Activated naive CD4-positive, alpha-beta T cell treated with anti-CD3 and anti-CD28 coated beads, Interleukin-2, amount 50 U/mL, for 16 hours (primary cell): ENCODE data around the gene RASGRF2.
"Not testable (repeated sequence)": the region's sequence is repeated elsewhere in the genome, so short reads cannot be mapped to it uniquely, and the experiment has no call there.

ENCODE experiments used
- DNase-seq: peaks from one replicate; pipeline ENCODE4 v3.0.0-alpha.2; 2020

Gene RASGRF2

DNA sequence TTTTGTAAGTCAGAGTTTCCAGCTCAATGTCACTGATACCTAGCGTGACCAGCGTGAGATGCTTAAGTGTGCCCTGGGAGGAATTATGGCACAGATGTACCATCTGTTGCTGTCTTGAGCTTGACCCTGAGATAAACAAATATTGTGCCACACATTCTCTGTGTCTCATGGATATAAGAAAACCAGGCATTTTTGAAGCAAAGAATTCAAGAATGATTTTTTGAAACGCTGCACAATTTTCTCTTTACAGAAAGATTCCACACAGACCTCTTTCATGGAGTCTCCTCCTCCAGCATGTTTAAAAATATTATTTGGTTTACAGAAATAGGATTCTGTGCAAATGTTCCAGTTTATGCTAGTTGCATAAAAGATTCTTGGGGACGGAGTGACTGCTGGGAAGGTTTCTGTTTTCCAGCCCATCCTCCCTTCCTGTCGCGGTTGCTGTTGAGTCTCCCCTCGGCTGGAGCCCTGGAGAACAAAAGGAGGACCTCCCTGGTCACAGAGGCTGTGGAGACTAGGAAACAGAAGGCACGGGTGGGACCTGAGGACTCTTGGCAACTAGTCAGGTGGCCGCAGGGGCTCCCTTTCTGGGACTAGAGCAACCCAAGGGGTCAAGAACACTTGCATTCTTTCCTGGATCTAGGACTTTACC, 120.8 kb downstream of the RASGRF2 start:
- no peak for DNase-seq

DNA sequence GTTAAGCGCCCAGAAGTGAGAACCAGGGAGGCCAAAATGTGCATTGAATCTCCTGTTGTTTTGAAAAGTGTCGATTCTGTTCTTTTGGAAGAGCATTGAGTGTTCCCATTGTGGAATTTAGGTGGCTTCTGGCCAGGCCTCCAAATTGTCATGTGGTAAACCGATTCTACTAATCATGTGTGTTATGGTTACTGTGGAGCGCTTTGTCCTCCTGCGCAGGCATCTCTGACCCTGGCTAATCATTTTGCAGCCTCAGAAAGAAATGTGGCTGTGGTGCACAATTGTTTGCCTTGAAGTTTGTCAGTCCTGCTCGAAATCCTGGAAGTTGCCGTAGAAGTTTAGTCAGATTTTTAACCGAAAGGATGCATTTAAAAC, 121.3 kb downstream of the RASGRF2 start:
- no peak for DNase-seq

DNA sequence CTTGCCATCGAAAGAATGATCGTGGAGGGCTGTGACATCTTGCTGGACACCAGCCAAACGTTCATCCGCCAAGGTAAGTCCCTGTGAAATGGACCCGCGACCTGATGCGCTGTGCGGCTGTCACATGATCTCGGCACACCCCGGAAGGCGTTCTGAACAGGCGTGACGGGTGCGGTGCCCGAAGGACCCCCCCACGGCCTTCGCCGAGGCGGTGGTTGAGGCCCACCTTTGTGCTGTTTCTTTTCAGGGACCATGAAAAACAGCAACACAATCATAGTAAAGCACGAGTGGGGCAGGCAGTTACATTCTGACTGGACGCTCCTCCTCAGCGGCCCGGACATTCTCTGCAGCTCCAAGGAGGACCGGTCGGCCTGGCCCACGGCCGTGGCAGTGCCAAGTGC, 126.7 kb downstream of the RASGRF2 start:
- DNase-seq: no peak

DNA sequence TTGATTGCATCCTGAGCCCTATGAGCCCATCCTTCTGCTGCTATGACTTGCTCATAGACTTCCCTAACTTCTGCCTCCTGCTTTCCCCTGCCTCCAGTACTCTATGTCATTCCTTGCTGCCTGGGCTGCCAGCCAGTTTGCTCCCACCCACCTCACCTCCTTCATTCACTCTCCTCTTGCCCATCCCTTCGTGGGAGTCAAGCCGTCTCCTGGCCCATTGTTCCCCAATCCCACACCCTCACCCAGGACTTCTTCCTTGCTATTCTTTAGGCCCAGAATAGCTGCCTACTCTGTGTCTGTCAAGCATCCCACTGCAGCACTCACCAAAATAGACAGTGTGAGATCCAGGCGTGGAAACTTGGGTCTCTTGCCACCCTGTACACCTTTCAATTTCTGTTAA, 131.0 kb downstream of the RASGRF2 start:
- DNase-seq: no peak

DNA sequence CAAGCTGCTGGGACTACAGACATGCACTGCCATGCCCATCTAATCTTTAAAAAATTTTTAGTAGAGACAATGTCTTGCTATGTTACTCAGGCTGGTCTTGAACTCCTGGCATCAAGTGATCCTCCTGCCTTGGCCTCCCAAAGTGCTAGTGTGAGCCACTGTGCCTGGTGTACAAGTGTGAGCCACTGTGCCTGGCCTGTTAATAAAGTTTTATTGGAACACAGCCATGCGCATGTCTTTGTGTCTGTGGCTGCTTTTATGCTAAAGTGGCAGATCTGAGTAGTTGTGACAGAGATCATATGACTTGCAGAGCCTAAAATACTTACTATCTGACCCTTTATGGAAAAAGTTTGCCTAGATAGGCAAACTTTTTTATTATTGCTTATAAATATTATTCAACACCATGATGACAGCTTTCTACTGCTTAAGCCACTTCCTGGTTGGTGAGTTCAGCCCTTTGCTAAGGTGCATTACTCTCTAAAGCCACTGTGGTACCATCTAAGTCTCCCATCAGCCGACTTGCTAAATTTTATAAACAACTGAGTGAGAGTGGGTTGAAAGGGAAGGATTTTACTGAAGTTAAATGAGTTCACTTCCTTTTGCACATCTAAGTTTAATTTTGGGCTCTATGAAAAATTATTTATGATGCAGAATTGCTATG, 133.5 kb downstream of the RASGRF2 start:
- DNase-seq: no peak

DNA sequence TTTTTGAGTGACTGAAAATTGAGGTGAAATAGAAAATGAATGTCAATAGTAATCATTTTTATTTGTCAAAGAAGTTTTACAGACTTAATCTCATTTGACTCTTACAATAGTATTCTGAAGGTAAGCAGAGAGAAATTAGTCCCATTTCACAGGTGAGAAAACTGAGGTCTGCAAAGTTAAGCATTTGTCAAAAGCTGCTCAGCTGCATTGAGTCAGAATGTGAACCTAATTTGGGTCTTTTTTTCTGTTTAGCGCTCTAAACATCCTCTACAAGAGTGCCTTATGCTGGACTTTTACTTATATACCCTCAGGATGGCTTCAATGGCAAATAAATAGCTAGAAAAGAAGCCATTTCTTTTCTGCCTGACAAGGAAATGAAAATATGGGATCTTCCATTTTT, 135.7 kb downstream of the RASGRF2 start:
- no peak for DNase-seq

DNA sequence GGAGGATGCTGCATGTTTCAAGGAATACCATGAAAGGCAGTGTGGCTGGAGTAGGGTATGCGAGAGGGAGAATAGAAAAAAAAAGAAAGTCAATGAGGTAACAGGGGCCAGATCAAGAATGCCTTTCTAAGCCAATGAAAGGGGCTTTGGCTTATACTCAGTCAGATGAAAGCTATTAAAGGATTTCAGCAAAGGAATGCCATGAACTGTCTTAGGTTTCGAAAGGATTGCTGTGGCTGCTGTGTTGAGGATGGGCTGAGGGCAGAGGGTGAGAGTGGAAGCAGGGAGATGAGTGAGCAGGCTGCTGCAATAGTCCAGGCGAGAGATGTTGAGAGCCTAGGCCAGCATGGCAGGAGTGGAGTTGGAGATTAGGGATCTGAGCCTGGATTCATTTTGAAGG, 137.6 kb downstream of the RASGRF2 start:
- DNase-seq: no peak

DNA sequence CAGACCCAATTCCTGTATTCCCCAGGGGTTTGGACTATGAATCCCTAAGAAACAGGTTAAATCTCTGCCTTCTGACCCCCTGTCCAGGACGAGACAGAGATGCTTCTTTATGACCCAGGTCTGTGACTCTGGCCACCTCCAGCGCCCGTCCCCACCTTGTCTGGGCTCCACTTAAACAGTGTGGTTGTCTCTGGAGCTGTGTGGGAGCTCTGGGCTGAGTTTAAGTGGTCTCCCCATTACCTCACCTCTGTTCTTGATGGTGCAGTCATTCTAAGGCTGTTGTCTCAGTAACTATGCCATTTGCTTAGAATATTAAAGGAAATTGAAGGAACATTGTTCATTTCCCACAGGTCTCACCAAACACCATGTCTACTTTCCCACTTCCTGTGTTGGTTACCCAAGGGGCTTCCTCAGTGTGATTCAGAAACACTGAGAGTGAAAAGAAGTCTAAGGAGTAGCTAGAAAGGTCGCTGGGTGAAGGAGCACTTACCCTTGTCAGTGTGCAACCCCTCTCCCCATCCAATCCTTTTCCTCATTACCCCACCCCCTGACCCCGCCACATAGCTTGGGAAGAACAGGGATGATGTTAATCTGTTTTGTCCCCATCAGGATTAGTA, 145.2 kb downstream of the RASGRF2 start:
- no peak for DNase-seq

DNA sequence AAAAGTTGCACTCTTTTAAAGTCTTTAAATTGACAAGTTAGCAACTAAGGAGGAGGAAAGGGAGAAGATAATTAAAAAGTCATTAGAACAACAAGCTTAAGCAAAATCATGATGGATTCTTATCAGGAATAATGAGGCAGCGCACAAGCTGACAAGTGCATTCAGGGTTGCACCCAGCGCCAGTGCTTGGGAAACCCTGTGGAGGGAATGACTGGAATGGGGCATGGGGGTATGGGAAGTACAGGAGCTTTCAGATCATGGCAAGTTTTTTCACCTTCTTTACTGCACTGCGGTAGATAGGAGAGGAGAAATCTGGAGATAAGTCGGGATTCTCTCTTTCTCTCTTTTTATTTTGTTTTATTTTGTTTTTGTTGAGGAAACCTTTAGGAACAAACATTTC, 155.1 kb downstream of the RASGRF2 start:
- no peak for DNase-seq

DNA sequence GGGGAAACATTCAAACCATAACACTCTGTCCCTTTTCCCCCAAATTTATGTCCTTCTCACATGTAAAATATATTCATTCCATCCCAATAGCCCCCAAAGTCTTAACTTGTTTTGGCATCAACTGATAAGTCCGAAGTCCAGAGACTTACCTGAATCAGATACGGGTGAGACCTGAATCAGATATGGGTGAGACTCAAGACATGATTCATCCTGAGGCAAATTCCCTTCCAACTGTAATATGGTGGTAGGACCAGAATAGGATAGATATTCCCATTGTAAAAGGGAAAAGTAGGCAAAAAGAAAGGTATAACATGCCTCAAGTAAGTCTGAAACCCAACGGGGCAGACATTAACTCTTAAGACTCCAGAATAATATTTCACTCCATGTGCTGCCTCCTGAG, 157.4 kb downstream of the RASGRF2 start:
- no peak for DNase-seq

DNA sequence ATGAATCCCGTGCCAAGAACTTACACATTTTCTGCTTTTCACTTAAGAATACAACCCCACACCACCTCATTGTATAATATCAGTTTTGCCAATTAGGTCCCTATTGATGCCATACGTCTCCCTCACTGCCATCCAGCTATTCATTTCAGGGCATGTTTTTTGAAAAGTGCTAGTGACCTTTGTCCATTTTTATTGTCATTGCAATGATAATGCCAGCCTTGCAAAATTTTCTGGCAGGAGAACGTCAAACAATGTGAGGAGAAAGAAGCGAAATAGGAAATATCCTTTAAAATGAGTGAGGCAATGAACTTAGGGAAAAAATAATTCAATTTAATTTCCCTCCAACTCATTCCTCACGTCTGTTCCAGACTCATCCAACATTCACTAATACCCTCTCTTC, 161.1 kb downstream of the RASGRF2 start:
- no peak for DNase-seq

DNA sequence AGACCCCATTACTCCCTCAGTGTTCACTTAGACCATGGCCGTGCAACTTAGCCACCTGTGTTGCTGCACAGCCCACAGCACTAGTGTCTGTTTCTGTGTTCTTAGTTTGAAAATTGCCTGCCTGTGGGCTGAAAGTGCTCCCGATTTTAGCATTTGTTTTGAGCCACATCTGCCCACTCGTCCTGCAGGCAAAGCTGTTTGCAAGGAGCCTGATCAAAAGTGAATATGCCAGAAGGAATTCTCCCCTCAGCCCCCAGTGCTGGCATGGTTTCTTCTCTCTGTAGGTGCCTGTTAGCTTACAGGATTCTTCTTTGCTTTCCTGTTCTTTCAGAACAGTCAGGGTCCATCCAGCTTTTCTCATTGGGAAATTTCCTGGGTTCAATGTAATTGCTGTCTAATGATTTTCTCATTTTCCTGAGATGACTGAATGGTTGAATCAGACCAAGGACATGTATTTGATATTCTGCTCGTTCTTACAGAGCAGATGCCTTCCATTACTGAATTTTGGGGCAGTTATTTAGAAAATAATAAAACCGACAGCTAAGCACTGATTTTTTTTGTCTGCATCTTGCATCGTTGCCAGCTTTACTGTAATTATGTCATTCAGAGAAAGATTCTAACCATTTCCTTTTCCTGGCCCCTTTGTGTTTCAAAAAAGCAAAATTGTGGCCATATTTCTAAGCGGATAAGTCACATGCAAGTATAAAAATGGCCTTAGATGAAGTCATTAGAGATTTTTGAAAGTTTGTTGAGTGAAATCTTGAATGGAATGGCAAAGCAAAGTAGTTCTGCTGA, 161.9 kb downstream of the RASGRF2 start:
- no peak for DNase-seq

DNA sequence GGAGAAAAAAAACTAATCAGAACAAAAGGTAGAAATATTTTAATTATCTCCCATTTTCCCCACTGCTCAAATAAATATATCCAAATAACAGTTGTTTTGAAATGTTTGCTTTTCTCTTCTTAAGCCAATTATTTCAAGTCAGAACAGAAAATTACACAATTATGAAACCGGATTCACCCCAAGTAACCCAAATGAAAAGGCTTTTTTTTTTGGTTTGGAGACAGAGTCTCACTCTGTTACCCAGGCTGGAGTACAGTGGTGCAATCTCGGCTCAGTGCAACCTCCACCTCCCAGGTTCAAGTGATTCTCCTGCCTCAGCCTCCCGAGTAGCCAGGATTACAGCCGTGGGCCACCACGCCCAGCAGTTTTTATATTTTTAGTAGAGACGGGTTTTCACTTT, 164.5 kb downstream of the RASGRF2 start:
- not testable (repeated sequence) for DNase-seq

DNA sequence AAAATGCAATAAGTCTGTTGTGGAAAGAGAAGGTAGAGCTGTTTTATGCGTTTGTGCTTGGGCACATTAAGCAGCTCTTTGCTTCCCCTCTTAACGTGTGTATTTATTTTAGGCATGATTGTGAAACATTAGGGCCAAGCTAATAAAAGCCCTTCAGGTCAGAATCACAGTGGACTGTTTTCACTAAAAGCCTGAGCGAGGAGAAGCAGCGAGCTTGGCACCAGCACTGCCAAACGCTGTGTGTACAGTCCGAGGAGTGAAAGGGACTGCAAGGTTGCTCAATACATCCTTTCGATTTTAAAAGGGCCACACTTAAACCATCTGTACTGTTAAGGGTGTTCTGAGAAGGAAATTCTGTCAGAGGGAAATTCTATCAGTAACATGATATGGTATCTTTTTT, 165.8 kb downstream of the RASGRF2 start:
- no peak for DNase-seq

DNA sequence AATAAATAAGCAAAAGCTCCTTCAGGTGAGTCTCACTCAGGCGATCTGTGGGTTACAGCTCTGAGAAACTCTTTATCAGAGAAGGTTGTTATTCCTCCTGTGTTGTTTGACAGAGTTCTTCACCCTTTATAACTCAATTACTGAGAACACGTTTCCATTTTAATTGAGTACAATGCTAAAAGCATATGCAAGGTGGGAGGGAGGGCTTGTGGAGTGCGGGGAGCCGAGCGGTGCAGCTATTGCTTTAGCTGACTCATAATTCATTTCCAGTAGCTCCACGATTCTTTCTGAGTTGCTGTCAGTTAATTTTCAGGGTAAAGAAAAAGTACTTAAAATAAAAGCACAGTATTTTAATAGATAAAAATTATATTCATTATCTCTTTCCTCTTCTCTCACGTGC, 168.3 kb downstream of the RASGRF2 start:
- DNase-seq: no peak

DNA sequence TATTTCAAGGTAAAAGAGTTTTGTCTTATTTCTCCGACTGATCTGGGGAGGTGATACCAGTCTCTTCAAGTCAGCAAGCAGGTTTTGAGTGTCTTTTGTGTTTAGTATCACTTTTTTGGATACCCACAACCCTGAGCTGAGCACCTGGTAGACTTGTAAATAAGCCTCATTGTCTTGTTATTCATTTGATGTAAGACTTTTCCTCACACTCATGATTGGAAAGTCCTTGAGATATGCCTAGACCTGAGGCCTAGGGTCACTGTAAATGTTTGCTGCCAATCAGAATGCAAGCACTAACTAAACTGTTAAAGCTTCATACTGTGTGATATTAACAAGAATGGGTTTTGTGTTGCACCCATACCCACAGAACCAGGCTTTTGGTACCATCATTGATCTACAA, 172.2 kb downstream of the RASGRF2 start:
- no peak for DNase-seq

DNA sequence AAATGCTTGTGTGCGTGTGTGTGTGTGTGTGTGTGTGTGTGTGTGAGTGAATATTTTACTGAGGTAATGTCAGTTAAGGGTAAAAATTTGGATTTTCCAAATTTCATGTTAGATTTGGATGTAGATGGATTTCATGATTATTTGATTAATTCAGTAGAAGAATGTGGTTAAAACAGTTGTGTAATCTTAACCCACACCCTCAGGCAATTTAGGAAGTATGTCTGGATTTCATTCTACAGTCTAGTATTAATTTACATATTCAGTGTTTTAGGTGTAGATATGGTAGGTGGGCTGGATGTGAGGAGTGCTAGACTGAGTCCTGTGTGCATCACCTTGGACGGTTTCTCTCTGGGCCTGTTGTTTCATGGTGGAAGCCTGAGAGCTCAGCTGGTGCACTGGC, 173.9 kb downstream of the RASGRF2 start:
- no peak for DNase-seq

DNA sequence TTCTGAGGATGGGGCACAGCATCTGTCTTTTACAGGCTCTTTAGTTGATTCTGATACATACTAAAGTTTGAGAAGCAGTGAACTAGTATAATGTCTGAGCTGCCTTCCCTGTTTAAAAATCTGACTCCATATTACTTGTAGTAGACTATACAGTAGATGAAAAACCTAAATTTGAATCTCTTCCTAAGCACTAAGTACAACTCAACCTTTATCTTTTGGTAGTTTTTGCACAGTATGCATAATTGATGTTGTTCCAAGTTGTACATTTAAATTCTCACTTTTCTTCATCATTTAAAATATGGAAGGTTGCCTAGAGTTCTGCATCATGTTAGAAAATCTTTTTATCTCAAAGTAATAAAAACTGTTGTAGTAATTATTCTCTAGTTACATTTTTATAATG, 174.4 kb downstream of the RASGRF2 start:
- DNase-seq: no peak

DNA sequence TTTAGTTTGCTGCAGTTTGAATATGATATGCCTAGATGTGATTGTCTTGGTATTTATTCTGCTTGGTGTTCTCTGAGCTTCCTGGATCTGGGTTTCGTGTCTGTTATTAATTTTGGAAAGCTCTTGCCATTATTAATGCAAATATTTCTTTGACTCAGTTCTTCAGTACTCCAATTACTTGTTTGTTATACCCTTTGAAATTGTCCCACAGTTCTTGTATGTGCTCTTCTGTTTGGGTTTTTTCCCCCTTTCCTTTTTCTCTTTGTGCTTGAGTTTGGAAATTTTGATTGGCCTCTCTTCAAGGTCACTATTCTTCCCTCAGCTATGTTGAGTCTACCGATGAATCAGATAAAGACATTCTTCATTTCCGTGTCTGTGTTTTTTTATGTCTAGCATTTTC, 176.4 kb downstream of the RASGRF2 start:
- no peak for DNase-seq

DNA sequence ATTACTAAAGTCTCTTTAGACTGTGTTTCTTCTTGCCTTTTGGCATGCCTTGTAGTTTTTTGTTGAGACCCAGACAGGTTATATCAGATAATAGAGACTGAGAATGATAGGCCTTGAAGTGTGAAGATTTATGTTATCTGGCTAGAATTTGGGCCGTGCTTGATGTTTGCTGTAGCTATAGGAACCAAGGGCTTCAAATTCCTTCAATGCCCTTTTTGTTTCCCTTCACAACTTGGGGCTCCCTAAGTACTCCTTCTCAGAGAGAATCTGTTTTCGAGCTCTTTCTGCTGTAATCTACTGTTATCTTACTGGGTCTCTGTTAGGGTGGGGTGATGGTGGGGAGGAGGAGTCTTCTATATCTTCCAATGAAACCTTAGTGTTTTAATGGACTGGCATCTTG, 177.7 kb downstream of the RASGRF2 start:
- DNase-seq: no peak

DNA sequence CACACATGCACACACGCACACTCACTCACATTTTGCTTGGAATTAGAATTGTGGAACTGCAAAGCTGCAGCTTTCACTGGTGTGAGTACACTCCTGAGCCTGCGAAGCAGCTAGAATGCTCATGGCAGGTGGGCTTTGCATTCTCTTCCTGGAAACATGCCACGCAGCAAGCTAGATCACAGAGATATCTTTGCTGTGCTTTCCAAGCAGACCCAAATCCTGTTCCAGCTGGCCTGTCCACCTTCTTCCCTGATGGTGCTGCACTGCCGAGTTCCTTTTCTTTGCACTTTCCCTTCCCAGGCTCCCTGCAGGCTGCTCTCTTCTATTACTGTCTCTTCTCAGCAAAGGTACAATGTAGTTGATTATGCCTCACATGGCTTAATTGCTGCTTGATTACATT, 180.3 kb downstream of the RASGRF2 start:
- no peak for DNase-seq

DNA sequence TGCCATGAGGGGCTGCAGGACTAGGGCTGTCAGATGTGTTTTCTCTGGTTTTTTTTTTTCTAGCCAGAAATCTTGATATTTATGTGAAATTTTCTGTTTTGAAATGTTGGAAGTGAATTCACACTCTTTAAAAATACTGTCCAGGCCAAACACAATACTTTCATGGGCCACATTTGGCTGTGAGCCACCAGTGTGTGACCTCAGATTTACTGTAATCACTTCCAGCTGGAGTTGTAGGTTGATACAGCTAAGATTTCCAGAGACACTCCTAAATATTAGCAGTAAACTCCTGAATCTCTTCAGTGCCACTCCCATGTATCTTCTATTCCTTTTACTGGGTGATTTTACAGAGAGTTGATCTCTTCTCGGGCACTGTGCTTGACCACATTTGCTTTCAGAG, 180.8 kb downstream of the RASGRF2 start:
- DNase-seq: no peak

DNA sequence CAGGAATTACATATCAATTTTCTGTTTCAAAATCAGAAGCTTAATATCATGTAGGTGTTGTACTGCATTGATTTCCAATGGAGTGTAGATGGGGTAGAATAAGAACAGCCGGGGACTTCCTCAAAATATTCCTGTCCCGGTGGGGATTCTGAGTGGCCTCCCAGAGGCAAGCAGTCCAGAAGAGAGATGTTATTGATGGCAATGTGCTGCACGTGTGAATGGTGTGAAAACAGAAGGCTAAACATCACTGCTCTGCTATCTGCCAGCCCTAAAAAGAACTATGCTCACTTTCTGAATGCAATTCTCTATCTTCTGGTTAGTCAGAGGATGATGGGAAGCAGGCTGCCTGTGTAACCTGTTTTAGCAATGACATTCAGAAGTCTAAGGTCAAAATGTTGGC, 181.9 kb downstream of the RASGRF2 start:
- no peak for DNase-seq
